ENCODE measurements around the gene XAB2. TPM values are rescaled to one million over a fixed set of nuclear protein-coding genes. Genes with fewer than 3 reads are reported as not detected.

Gene XAB2
- total RNA-seq, 4 donors from 2014 or later, result 27.8 to 123 (median 57.3) TPM

DNA sequence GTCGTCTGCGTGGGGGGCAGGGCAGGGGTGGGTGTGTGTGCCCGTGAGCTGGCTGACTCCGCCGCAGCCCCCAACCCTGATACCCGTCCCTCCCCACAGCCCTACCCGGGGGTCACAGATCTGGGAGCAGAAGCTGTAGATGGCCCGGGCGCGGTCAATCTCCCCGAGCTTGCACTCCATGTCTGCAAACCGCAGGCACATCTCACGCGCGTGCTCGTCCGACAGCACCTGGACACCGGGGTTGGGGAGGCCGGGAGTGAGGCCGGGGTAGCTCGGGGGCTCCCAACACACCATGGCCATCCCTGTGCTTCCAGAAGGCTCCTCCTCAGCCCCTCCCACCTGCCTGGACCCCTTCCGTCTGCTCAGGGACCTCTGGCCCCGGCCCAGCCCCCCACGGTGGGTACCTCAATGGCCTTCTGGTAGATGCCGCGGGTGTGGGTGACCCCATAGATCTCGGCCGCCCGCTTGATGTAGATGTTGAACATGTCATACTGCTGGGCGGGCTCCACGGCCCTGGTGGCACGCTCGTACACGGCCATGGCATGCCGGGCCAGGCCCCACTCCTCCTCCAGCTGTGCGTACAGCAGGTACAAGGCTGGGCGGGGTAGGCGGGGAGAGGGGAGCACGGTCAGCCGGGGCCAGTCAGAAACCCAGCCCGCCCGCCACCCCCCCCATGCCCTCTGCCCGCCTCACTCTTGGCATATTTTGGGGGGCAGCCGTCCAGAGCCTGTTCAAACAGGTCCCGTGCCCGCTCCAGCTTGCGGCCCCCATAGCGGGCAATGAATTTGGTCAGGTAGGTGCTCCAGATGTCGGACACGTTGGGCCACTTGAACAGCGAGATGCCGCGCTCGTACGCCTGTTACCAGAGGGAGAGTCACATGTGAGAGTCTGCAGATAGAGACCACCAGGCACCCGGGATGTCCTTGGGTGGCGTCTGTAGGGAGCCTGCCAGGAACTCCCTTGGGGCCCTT lies 8.6 kb downstream of the XAB2 start:
- peaks cover 9 to 24% (median 20%) of the 10 kb centered on the region in 4 donors for H3K4me1 ChIP-seq
- no peak overlapping the region for H3K4me3 ChIP-seq
- 91% methylated on average over 44 of the region's 57 CpGs; no CpG with 5 or more reads in 1 of the 2 donors for WGBS, 2 donors (ENCODE audit: low coverage in 1 of 2)
- in situ Hi-C loops (cut with MboI; ENCODE audit: low pct_ligation_motif_present in 1 of 4, low pct_unique_long_range_greater_than_20kb in 1 of 4, low sequenced_read_pairs in 3 of 4) (no loop called here), intact Hi-C loops (cut with DNase I; ENCODE audit: low total_unique reads) (loop anchor here (10.0 kb wide), 1 partner anchor 1196 kb away; the partner anchor contains the start of gene KHSRP)
- H3K27me3 ChIP-seq, result no peaks in the 10 kb centered on the region
- no peaks in the 10 kb centered on the region for H3K9me3 ChIP-seq
- DNase-seq, result no peak
- TF ChIP-seq, protein P1, sequence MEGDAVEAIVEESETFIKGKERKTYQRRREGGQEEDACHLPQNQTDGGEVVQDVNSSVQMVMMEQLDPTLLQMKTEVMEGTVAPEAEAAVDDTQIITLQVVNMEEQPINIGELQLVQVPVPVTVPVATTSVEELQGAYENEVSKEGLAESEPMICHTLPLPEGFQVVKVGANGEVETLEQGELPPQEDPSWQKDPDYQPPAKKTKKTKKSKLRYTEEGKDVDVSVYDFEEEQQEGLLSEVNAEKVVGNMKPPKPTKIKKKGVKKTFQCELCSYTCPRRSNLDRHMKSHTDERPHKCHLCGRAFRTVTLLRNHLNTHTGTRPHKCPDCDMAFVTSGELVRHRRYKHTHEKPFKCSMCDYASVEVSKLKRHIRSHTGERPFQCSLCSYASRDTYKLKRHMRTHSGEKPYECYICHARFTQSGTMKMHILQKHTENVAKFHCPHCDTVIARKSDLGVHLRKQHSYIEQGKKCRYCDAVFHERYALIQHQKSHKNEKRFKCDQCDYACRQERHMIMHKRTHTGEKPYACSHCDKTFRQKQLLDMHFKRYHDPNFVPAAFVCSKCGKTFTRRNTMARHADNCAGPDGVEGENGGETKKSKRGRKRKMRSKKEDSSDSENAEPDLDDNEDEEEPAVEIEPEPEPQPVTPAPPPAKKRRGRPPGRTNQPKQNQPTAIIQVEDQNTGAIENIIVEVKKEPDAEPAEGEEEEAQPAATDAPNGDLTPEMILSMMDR (IDR thresholded peaks at IDR 0.05), result no peak
- TF ChIP-seq POLR2A (IDR thresholded peaks at IDR 0.05) (no peak), EP300 (IDR thresholded peaks at IDR 0.05; ENCODE audit: low read depth) (no peak), POLR2AphosphoS5 (IDR thresholded peaks at IDR 0.05) (no peak)
- peaks cover 0 to 24% (median 0%) of the 10 kb centered on the region in 4 donors for H3K36me3 ChIP-seq
- no peak overlapping the region for H3K27ac ChIP-seq

DNA sequence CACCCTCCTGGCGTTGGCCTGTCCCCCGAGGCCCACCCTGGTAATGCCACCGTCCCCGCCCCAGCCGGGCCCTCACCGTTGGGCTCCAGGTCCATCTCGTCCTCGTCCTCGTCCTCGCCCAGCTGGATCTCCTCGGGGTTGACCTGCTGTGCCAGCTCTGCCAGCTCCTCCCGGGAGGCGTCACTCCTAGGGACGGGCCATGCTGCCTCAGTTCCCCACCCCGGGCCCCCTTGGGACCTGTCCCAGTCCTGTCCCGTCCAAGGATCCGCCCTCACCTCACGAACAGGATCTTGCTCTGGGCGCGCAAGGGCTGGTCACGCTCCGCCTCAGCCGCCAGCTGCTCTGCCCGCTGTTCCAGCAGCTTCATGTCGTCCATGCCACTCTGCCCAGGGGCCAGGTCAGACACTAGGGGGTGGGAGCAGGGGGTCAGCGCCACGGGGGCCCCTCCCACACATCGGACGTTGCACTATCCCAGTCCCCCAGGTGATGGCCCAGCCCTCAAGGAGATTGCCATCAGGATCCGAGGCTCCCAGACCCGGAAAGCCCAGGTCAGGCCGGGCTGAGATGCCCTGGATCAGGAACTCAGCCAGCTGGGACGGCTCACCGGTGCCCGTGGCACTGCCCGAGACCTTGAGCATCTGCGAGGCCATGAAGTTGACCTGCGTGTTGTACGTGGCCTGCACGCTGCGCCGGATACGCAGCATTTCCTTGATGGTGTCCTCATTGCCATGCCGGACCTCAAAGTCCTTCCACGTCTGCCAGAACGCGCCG lies 9.5 kb downstream of the XAB2 start:
- Histone ChIP-seq H3K4me3 (no peak overlapping the region), H3K36me3 (peaks cover 0 to 24% (median 0%) of the 10 kb centered on the region in 4 donors), H3K27me3 (no peaks in the 10 kb centered on the region), H3K27ac (peak overlapping the region; percentile 70 to 86 (median 74)), H3K4me1 (peaks cover 9 to 24% (median 20%) of the 10 kb centered on the region in 4 donors), H3K9me3 (no peaks in the 10 kb centered on the region)
- intact Hi-C loops (cut with DNase I; ENCODE audit: low total_unique reads), result loop anchor here (10.0 kb wide), 1 partner anchor 1195 kb away; the partner anchor contains the start of gene KHSRP
- DNase-seq, result no peak
- WGBS, 2 donors (ENCODE audit: low coverage in 1 of 2), result 81 to 83% methylated on average over 3 to 48 of the region's 48 CpGs
- in situ Hi-C loops (cut with MboI; ENCODE audit: low pct_ligation_motif_present in 1 of 4, low pct_unique_long_range_greater_than_20kb in 1 of 4, low sequenced_read_pairs in 3 of 4), result no loop called here
- TF ChIP-seq, protein P1 (IDR thresholded peaks at IDR 0.05), result no peak
- TF ChIP-seq POLR2AphosphoS5 (IDR thresholded peaks at IDR 0.05) (no peak), POLR2A (IDR thresholded peaks at IDR 0.05) (no peak), EP300 (IDR thresholded peaks at IDR 0.05; ENCODE audit: low read depth) (no peak)

- in situ Hi-C loops (cut with MboI; ENCODE audit: low pct_ligation_motif_present in 1 of 4, low pct_unique_long_range_greater_than_20kb in 1 of 4, low sequenced_read_pairs in 3 of 4) (no loop called here), intact Hi-C loops (cut with DNase I; ENCODE audit: low total_unique reads) (no loop called here)
- Histone ChIP-seq H3K9me3 (no peaks in the 10 kb centered on the region), H3K27ac (peak overlapping the region; percentile 70 to 86 (median 74)), H3K27me3 (no peaks in the 10 kb centered on the region), H3K36me3 (peaks cover 0 to 24% (median 0%) of the 10 kb centered on the region in 4 donors), H3K4me3 (no peak overlapping the region), H3K4me1 (peaks cover 9 to 24% (median 20%) of the 10 kb centered on the region in 4 donors)
- WGBS, 2 donors (ENCODE audit: low coverage in 1 of 2), result 54% methylated on average over 12 of the region's 21 CpGs; no CpG with 5 or more reads in 1 of the 2 donors
- DNase-seq, result peak; percentile 76
- TF ChIP-seq POLR2AphosphoS5 (IDR thresholded peaks at IDR 0.05), result no peak
- TF ChIP-seq POLR2A (IDR thresholded peaks at IDR 0.05), result no peak
- no peak for TF ChIP-seq EP300 (IDR thresholded peaks at IDR 0.05; ENCODE audit: low read depth)
- TF ChIP-seq, protein P1 (IDR thresholded peaks at IDR 0.05), result no peak
These were observed 10.4 kb downstream of the XAB2 start for GRCh38 chr19:7618771-7619510.

Data from transverse colon (tissue), 4 donors.